ENCODE data around the gene NFE2L1.
"Not testable (repeated sequence)": the region's sequence is repeated elsewhere in the genome, so short reads cannot be mapped to it uniquely, and the experiment has no call there.

Gene NFE2L1

DNA sequence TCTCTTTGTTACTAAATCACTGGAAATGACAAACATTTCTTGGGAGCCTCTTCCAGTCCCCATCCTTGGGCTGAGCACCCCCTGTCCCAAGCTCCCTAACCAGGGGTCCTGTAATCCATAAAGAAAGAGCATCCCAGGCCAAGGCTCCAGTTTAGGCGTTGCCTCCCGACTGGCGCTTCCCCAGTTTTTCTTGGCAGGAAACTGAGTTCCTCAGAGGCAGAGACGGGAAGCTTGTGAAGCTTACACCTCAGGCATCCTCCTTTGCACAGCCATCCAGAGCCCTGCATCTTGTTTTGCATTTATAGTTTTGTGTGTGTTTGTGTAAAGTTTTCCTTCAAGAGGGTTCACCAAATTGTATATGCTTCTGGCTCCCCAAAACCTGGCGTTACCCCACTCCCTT, 17.6 kb upstream of the NFE2L1 start:
- H3K27me3 ChIP-seq (ENCODE audit: insufficient read depth, poor library complexity, severe bottlenecking): no peaks in the 10 kb centered on the region
- no peaks in the 10 kb centered on the region for H3K9me3 ChIP-seq (ENCODE audit: severe bottlenecking)
- ATAC-seq (ENCODE audit: low read depth): no peak
- peak; percentile 15 for DNase-seq (ENCODE audit: low spot score)
- TF ChIP-seq CTCF (IDR thresholded peaks at IDR 0.05; ENCODE audit: poor library complexity, severe bottlenecking): no peak
- no peak overlapping the region for H3K27ac ChIP-seq (ENCODE audit: poor library complexity, severe bottlenecking)
- H3K4me1 ChIP-seq (ENCODE audit: insufficient read depth, poor library complexity, severe bottlenecking): peaks cover 14% of the 10 kb centered on the region
- H3K36me3 ChIP-seq (ENCODE audit: low read depth): no peaks in the 10 kb centered on the region
- no peak overlapping the region for H3K4me3 ChIP-seq (ENCODE audit: severe bottlenecking)

DNA sequence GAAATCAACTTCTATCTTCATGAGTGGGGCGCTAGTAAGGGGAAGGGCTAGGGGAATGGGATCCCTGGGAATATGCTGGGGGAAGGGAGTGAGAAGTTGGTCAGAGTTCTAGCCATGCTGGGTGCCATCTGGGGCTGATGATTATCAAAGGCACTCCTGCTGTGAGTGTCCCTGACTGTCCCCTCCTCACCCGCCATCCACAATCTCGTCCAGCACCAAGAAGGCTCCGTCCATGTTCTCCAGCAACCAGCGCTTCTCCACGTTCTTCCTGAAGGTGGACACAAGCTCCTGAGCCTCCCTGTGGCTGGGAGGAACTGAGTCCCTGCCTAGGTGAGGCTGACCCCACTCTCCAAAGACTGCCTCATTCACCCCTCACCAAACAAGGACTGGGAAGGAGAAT, 16.2 kb upstream of the NFE2L1 start:
- H3K4me3 ChIP-seq (ENCODE audit: severe bottlenecking): no peak overlapping the region
- peaks cover 2% of the 10 kb centered on the region for H3K4me1 ChIP-seq (ENCODE audit: insufficient read depth, poor library complexity, severe bottlenecking)
- no peak overlapping the region for H3K27ac ChIP-seq (ENCODE audit: poor library complexity, severe bottlenecking)
- ATAC-seq (ENCODE audit: low read depth) (no peak), DNase-seq (ENCODE audit: low spot score) (peak; percentile 54)
- no peaks in the 10 kb centered on the region for H3K9me3 ChIP-seq (ENCODE audit: severe bottlenecking)
- no peaks in the 10 kb centered on the region for H3K27me3 ChIP-seq (ENCODE audit: insufficient read depth, poor library complexity, severe bottlenecking)
- no peak for TF ChIP-seq CTCF (IDR thresholded peaks at IDR 0.05; ENCODE audit: poor library complexity, severe bottlenecking)
- no peaks in the 10 kb centered on the region for H3K36me3 ChIP-seq (ENCODE audit: low read depth)

- not testable (repeated sequence) for H3K27me3 ChIP-seq (ENCODE audit: insufficient read depth, poor library complexity, severe bottlenecking)
Observed at GRCh38 chr17:48034734-48035133, 13.4 kb upstream of the NFE2L1 start.

GRCh38 chr17:48036693-48037035, 11.5 kb upstream of the NFE2L1 start:
- no peaks in the 10 kb centered on the region for H3K27me3 ChIP-seq (ENCODE audit: insufficient read depth, poor library complexity, severe bottlenecking)

More at GRCh38 chr17:48034734-48035133, 13.4 kb upstream of the NFE2L1 start:
- not testable (repeated sequence) for H3K27ac ChIP-seq (ENCODE audit: poor library complexity, severe bottlenecking); ATAC-seq (ENCODE audit: low read depth); H3K4me1 ChIP-seq (ENCODE audit: insufficient read depth, poor library complexity, severe bottlenecking); H3K4me3 ChIP-seq (ENCODE audit: severe bottlenecking); H3K36me3 ChIP-seq (ENCODE audit: low read depth); H3K9me3 ChIP-seq (ENCODE audit: severe bottlenecking); DNase-seq (ENCODE audit: low spot score)

GRCh38 chr17:48037036-48037837, 10.9 kb upstream of the NFE2L1 start, which contains the start of gene COPZ2:
Gene COPZ2 (minus strand): TSS chr17:48037797. CDS start chr17:48037777, 20 bp downstream.
- H3K4me3 ChIP-seq (ENCODE audit: severe bottlenecking): peak within 1 kb of the TSS; percentile 34
- H3K4me1 ChIP-seq (ENCODE audit: insufficient read depth, poor library complexity, severe bottlenecking): no peaks in the 10 kb centered on the region
- H3K36me3 ChIP-seq (ENCODE audit: low read depth): no peaks in the 10 kb centered on the region
- peak; percentile 42 for TF ChIP-seq CTCF (IDR thresholded peaks at IDR 0.05; ENCODE audit: poor library complexity, severe bottlenecking)
- no peaks in the 10 kb centered on the region for H3K9me3 ChIP-seq (ENCODE audit: severe bottlenecking)
- no peak within 1 kb of the TSS for H3K27ac ChIP-seq (ENCODE audit: poor library complexity, severe bottlenecking)
- peak; percentile 68 for ATAC-seq (ENCODE audit: low read depth)
- no peaks in the 10 kb centered on the region for H3K27me3 ChIP-seq (ENCODE audit: insufficient read depth, poor library complexity, severe bottlenecking)
- peak; percentile 71 for DNase-seq (ENCODE audit: low spot score)

More at GRCh38 chr17:48036693-48037035, 11.5 kb upstream of the NFE2L1 start:
- Histone ChIP-seq H3K36me3 (ENCODE audit: low read depth) (no peaks in the 10 kb centered on the region), H3K27ac (ENCODE audit: poor library complexity, severe bottlenecking) (no peak overlapping the region), H3K9me3 (ENCODE audit: severe bottlenecking) (no peaks in the 10 kb centered on the region), H3K4me3 (ENCODE audit: severe bottlenecking) (no peak overlapping the region), H3K4me1 (ENCODE audit: insufficient read depth, poor library complexity, severe bottlenecking) (no peaks in the 10 kb centered on the region)
- no peak for TF ChIP-seq CTCF (IDR thresholded peaks at IDR 0.05; ENCODE audit: poor library complexity, severe bottlenecking)
- DNase-seq (ENCODE audit: low spot score) (peak; percentile 50), ATAC-seq (ENCODE audit: low read depth) (no peak)
